Motor neuron (in vitro differentiated cells): ENCODE measurements around the gene TTC34. TPM values are rescaled to one million over a fixed set of nuclear protein-coding genes. Genes with fewer than 3 reads are reported as not detected.

Source experiments
- ATAC-seq, 8 experiments: fragments of 200-7000 bp; cut with Tn5 transposase; replicated peaks in 6 of 8; 2 replicates each; pipeline ENCODE4 v1.8.0; 2021; ENCODE audit warnings: mild to moderate bottlenecking in 8 of 8, moderate library complexity in 8 of 8
- H3K27ac ChIP-seq, 2 donors: fragments of 250-450 bp; sonication (Bioruptor Pico); 2 replicates each; pipeline ENCODE4 v1.9.0; 2021; ENCODE audit warnings: antibody characterized with exemption in 2 of 2, mild to moderate bottlenecking in 2 of 2, moderate library complexity in 1 of 2
- H3K4me1 ChIP-seq, 2 donors: fragments of 250-450 bp; sonication (Bioruptor Pico); replicated peaks in 1 of 2; 2 replicates each; pipeline ENCODE4 v1.6.1; 2021; ENCODE audit warnings: antibody characterized with exemption in 2 of 2, mild to moderate bottlenecking in 2 of 2, moderate library complexity in 1 of 2
- H3K4me3 ChIP-seq, 5 donors: fragments of 250-450 bp; sonication (Bioruptor Pico); 2 replicates each; pipeline ENCODE4 v1.9.0; 2021; ENCODE audit warnings: antibody characterized with exemption in 5 of 5, mild to moderate bottlenecking in 5 of 5, moderate library complexity in 4 of 5
- WGBS, 10 experiments: fragments of 450-650 bp; shearing (Covaris generic); methylation state at CpG; one replicate each; pipeline ENCODE4 v1.0.0; 2022; 5-methylcytosine and 5-hydroxymethylcytosine counted together
- in situ Hi-C, 9 experiments: fragments of 400-800 bp; cut with MboI; loops; one replicate each; pipeline ENCODE4 v1.15.0; 2021; ENCODE audit warnings: low sequenced_read_pairs in 9 of 9, low pct_unique_long_range_greater_than_20kb in 2 of 9; ENCODE audit not compliant: unreplicated experiment in 9 of 9
- total RNA-seq, 8 experiments: library from RNA; unstranded; fragments of 300-600 nt; gene quantifications; 2 replicates each; pipeline versions ENCODE4 v1.2.3 to v1.2.4, GENCODE V29; 2022

TTC34 gene
- total RNA-seq, 8 experiments from 2014 or later: 0.16 to 1.2 (median 0.47) TPM

GRCh38 chr1:2605509-2606395 lies 195.7 kb downstream of the TTC34 start:
- WGBS, 10 experiments: 61 to 81% (median 80%) methylated on average over 1 to 5 of the region's 48 CpGs; no CpG with 5 or more reads in 7 of the 10 experiments
- Histone ChIP-seq H3K27ac (no peak overlapping the region), H3K4me1 (peaks cover 0 to 4% of the 10 kb centered on the region in 2 donors), H3K4me3 (no peak overlapping the region)
- in situ Hi-C loops: no loop called here
- ATAC-seq: no peak

- Histone ChIP-seq H3K4me1 (no peaks in the 10 kb centered on the region), H3K27ac (no peak overlapping the region), H3K4me3 (no peak overlapping the region)
- WGBS, 10 experiments: 0 to 58% (median 27%) methylated on average over 1 to 4 of the region's 14 CpGs; no CpG with 5 or more reads in 5 of the 10 experiments
- no peak for ATAC-seq
- in situ Hi-C loops: no loop called here
Measured at GRCh38 chr1:2604844-2605508, 196.5 kb downstream of the TTC34 start.

DNA sequence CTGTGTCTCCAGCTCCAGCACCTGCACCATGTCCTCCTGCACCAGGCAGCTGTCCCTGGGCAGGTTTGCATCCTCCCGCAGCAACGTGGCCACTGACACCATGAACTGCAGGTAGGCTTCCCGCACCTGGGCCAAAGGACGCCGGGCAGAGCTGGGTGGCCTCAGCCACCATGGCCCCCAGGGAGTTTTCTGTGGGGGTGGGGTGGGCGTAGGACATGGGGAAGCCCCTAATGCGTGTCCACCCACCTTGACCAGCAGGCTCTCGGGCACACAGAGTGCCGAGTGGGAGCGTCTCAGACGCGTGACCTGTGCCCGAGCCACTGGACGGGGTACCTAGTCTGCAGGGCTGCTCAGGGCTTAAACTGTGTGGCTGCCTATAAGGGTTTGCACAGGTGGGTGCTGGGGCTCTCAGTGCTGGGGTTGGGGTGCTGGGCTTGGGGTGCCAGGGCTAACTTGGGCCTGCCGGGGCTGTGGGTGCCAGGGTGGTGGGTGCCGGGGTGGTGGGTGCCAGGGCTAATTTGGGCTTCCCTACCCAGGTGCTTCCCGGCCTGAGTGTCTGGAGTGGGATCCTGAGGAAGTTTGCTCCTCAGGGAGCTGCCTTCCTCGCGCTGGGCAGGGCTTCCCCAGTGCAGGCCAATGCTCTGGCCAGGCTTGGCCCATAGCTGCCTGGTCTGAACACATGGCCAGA lies 197.2 kb downstream of the TTC34 start:
- Histone ChIP-seq H3K4me3 (no peak overlapping the region), H3K4me1 (no peaks in the 10 kb centered on the region), H3K27ac (no peak overlapping the region)
- 0 to 61% (median 33%) methylated on average over 1 to 8 of the region's 19 CpGs; no CpG with 5 or more reads in 7 of the 10 experiments for WGBS, 10 experiments
- no peak for ATAC-seq
- in situ Hi-C loops: no loop called here

GRCh38 chr1:2603521-2604155 lies 197.9 kb downstream of the TTC34 start:
- in situ Hi-C loops: no loop called here

GRCh38 chr1:2602866-2603520 lies 198.5 kb downstream of the TTC34 start:
- Histone ChIP-seq H3K4me3 (no peak overlapping the region), H3K27ac (no peak overlapping the region), H3K4me1 (no peaks in the 10 kb centered on the region)
- 49 to 90% (median 72%) methylated on average over 2 to 10 of the region's 18 CpGs; no CpG with 5 or more reads in 4 of the 10 experiments for WGBS, 10 experiments
- in situ Hi-C loops: no loop called here
- ATAC-seq: peak in 2 of 8 experiments; percentile 12 to 18

More at GRCh38 chr1:2603521-2604155, 197.9 kb downstream of the TTC34 start:
- peak in 1 of 8 experiments; percentile 7 for ATAC-seq
- H3K4me1 ChIP-seq: no peaks in the 10 kb centered on the region
- H3K27ac ChIP-seq: no peak overlapping the region
- no peak overlapping the region for H3K4me3 ChIP-seq
- WGBS, 10 experiments: 53 to 100% (median 69%) methylated on average over 1 to 17 of the region's 25 CpGs; no CpG with 5 or more reads in 5 of the 10 experiments

DNA sequence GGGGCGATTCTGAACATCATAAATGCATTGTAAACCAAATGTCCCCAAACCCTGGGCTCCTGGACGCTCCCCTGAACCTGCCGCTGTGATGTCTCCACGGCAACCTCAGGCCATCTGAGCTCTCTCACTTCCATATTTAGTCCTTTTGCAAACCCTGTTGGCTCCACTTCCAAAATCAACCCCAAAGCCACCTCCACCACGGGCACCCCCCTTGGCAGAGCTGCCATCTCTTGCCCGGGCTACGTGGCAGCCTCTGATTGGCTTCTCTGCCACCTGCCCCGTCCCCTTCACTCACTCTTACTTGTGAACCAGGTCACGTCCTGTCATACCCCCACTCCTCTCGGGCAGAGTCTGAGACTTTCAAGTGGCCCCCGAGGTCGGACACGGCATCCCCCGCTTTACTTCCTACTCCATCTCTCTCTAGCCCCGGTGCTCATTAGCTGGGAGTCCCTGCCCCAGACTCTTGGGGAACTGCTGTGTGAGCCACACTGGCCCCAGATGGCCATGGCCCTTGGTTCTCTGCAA lies 199.1 kb downstream of the TTC34 start:
- Histone ChIP-seq H3K4me3 (no peak overlapping the region), H3K27ac (no peak overlapping the region), H3K4me1 (no peaks in the 10 kb centered on the region)
- 38 to 71% (median 55%) methylated on average over 1 to 14 of the region's 15 CpGs; no CpG with 5 or more reads in 3 of the 10 experiments for WGBS, 10 experiments
- no peak for ATAC-seq
- in situ Hi-C loops: no loop called here

GRCh38 chr1:2601721-2602303 lies 199.7 kb downstream of the TTC34 start:
- no peak overlapping the region for H3K4me3 ChIP-seq
- H3K27ac ChIP-seq: no peak overlapping the region
- WGBS, 10 experiments: 40 to 92% (median 59%) methylated on average over 1 to 14 of the region's 18 CpGs; no CpG with 5 or more reads in 3 of the 10 experiments
- no peak for ATAC-seq
- in situ Hi-C loops: no loop called here
- no peaks in the 10 kb centered on the region for H3K4me1 ChIP-seq

GRCh38 chr1:2598329-2598931 lies 203.1 kb downstream of the TTC34 start:
- ATAC-seq: no peak
- in situ Hi-C loops: no loop called here
- Histone ChIP-seq H3K27ac (no peak overlapping the region), H3K4me1 (peaks cover 0 to 3% of the 10 kb centered on the region in 2 donors), H3K4me3 (no peak overlapping the region)
- WGBS, 10 experiments: 29 to 60% (median 50%) methylated on average over 1 of the region's 3 CpGs; no CpG with 5 or more reads in 6 of the 10 experiments

DNA sequence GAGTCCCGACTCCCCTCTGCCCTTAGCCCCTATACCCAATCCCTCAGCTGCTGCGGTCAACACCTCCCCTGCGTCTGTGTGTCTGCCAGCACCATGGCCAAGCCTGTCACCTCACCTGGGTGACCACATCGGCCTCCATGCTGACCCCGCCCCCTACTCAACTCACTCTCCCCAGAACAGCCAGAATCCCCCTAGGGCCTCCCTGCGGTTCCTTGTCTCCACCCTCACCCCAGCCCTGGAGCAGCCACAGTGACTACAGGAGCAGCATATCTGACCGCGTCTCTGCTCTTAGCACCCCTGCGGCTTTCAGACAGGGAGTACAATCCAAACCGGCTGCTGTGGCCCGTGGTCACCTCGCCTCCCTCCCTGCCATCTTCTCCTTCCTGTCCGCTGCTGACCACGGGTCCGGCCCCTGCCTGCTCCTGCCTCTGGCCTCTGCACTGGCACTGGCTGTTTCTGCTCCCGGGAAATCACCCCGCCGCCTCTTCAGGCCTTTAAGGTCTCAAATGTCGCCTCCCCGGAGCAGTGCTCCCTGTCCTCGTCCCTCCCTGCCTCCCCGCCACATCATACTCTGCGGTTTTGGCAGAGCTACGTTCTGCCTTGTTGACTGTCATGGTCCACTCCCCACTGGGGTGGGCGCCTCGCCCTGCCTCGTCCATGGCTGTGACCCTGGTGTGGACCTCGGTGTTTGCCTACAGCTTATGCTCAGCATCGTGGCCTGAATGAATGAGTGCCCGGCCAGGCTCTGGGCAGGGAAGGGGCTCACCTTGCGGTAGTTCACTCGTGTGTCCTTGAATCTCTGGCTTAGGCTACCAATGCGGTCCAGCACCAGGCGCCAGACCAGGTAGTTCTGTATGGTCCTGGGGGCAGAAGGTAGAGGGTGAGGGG lies 203.8 kb downstream of the TTC34 start:
- peak in 2 of 8 experiments; percentile 2 to 8 for ATAC-seq
- Histone ChIP-seq H3K27ac (no peak overlapping the region), H3K4me3 (no peak overlapping the region), H3K4me1 (peaks cover 0 to 3% of the 10 kb centered on the region in 2 donors)
- in situ Hi-C loops: no loop called here
- WGBS, 10 experiments: 63 to 71% (median 70%) methylated on average over 4 to 20 of the region's 34 CpGs; no CpG with 5 or more reads in 5 of the 10 experiments

DNA sequence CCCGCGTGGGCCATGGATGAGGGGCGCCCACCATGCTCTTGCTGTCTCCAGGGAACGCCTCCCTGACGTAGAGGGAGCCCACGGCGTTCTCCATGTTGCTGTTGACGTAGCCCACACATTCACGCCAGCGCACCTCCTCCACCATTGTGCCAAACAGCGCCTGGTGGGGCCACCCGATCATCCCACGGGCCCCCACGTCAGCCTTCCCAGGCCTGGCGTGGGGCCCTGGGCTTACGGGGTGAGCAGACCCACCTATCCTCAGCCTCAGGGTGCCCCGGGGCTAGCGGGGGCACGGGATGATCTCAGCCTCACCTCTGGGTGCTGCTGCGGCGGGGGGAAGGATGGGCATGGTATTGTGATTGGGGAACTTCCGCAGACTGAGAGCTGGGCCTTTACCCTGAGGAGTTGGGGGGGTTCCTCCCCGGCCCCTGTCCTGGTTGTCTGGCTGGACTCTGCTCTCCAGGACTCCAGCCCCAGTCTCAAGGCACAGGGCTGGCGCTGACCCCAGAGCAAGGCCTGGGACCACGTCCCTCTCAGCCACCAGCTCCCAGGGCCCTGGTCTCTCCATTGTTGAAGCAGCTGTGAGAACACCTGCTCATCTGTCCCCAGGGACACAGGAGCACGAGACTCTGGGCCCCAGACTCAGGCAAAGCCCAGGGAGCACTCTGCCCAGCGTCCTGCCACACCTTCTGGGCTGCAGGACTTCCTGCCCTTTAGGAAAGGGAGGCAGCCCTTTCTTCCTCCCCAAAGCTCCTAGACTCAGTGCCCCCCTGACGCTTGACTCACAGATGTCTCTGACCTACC lies 204.8 kb downstream of the TTC34 start:
- Histone ChIP-seq H3K4me3 (no peak overlapping the region), H3K4me1 (peaks cover 0 to 3% of the 10 kb centered on the region in 2 donors), H3K27ac (no peak overlapping the region)
- peak in 2 of 8 experiments; percentile 15 to 16 for ATAC-seq
- 56 to 60% (median 58%) methylated on average over 1 to 3 of the region's 28 CpGs; no CpG with 5 or more reads in 7 of the 10 experiments for WGBS, 10 experiments
- in situ Hi-C loops: no loop called here
